ENCODE results near the gene F2RL1. TPM values are rescaled to one million over a fixed set of nuclear protein-coding genes. Genes with fewer than 3 reads are reported as not detected.

Gene F2RL1
- total RNA-seq, 1 experiment from 2014 or later = 0.06 TPM

Other genes starting within 250 kb of the F2RL1 start
- 0.52 and 0.71 TPM in 2 replicates for gene F2RL2, start 195.6 kb upstream of the F2RL1 start, total RNA-seq (2014; rRNA removed)
- 22.4 and 22.5 TPM in 2 replicates for gene F2R, start 102.9 kb upstream of the F2RL1 start, total RNA-seq (2014; rRNA removed)
- not detected in 2 replicates for gene S100Z, start 31.0 kb downstream of the F2RL1 start, total RNA-seq (2014; rRNA removed)
- 0.13 TPM in 1 of 2 replicates, not detected in the other for gene CRHBP, start 134.0 kb downstream of the F2RL1 start, total RNA-seq (2014; rRNA removed)
- gene AGGF1, start 211.4 kb downstream of the F2RL1 start, total RNA-seq (2014; rRNA removed) = 25.8 and 33.1 TPM in 2 replicates

All from LHCN-M2 (cell line).